Measurements from ENCODE around the gene ATOH8.

GRCh38 chr2:85788603-85789002, 34.8 kb downstream of the ATOH8 start:
- TF ChIP-seq GATA2 (IDR thresholded peaks at IDR 0.05; ENCODE audit: low read depth, low read length) (no peak), GATA3 (IDR thresholded peaks at IDR 0.05; ENCODE audit: low read depth, low read length) (no peak)

All from SH-SY5Y (cell line).